Subcutaneous abdominal adipose tissue (tissue), 5 donors: ENCODE results near the gene ABHD17C.

Source experiments
- H3K27ac ChIP-seq: one replicate; pipeline ENCODE4 v1.7.0; 2013; ENCODE audit warnings: low read depth, mild to moderate bottlenecking, inconsistent platforms, low read length, moderate library complexity
- H3K27me3 ChIP-seq, 5 donors: one replicate each; pipeline ENCODE4 v1.7.0; 2013; ENCODE audit warnings: low read length in 5 of 5, inconsistent platforms in 1 of 5; ENCODE audit not compliant: control insufficient read depth in 5 of 5, insufficient read depth in 4 of 5
- H3K36me3 ChIP-seq, 5 donors: one replicate each; pipeline ENCODE4 v1.7.0; 2013; ENCODE audit warnings: low read length in 5 of 5; ENCODE audit not compliant: control insufficient read depth in 5 of 5, insufficient read depth in 5 of 5
- H3K4me1 ChIP-seq, 5 donors: one replicate each; pipeline ENCODE4 v1.7.0; 2013; ENCODE audit warnings: low read length in 5 of 5, mild to moderate bottlenecking in 3 of 5, moderate library complexity in 1 of 5; ENCODE audit not compliant: control insufficient read depth in 5 of 5, insufficient read depth in 5 of 5
- H3K4me3 ChIP-seq, 5 donors: one replicate each; pipeline ENCODE4 v1.7.0; 2013; ENCODE audit warnings: low read length in 5 of 5, low read depth in 1 of 5
- H3K9ac ChIP-seq, 5 donors: one replicate each; pipeline ENCODE4 v1.7.0; 2013; ENCODE audit warnings: low read length in 5 of 5, mild to moderate bottlenecking in 4 of 5, moderate library complexity in 3 of 5
- H3K9me3 ChIP-seq, 5 donors: one replicate each; pipeline ENCODE4 v1.7.0; 2013; ENCODE audit warnings: low read length in 5 of 5; ENCODE audit not compliant: control insufficient read depth in 5 of 5
- donor health status: healthy.
- donor health status: healthy.
- donor health status: healthy.
- donor health status: healthy.
- donor health status: healthy.

ABHD17C gene

DNA sequence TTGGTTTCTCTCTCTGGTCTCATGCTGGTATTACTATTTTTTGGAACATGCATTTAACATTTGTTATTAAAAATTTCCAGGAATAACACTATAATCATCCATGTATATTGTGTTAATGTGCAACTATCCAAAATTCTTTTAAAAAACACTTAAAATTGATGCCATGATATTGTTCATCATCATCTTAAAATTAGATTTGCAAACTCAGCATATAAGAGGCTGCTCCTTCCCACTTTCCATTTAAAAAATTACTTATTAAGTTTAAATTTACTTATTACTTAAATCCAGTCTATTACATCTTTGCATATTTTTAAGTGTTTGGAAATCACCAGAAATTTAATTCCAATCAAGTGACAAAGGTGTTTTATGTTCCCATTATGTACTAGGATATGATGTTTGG is 5.8 kb upstream of the ABHD17C start:
- Histone ChIP-seq H3K4me3 (no peak overlapping the region), H3K27me3 (peaks cover 0 to 5% (median 0%) of the 10 kb centered on the region in 5 donors), H3K4me1 (peaks cover 0 to 28% (median 18%) of the 10 kb centered on the region in 5 donors), H3K9ac (no peak overlapping the region), H3K9me3 (no peaks in the 10 kb centered on the region), H3K36me3 (no peaks in the 10 kb centered on the region), H3K27ac (no peak overlapping the region)

DNA sequence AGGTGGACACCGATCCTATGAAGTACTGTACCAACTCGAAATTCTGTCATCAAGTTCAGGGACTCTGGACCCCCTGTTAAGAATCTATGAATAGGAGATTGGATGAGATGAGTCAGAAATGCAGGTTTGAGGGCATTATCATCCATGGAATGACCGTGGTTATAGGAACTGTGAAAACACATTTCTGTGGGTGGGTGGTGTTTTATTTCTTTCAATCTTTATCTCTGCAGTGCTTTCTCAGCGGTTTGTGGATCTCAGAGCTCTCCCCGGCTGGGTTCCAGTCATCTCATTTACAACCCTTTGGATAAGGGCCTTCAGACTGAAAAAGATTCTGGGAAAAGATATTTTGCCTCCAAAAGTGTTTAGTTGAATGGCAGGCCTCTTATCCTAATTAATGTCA is 5.4 kb upstream of the ABHD17C start:
- Histone ChIP-seq H3K4me1 (peaks cover 0 to 32% (median 22%) of the 10 kb centered on the region in 5 donors), H3K9me3 (no peaks in the 10 kb centered on the region), H3K4me3 (no peak overlapping the region), H3K27ac (no peak overlapping the region), H3K27me3 (peaks cover 0 to 5% (median 0%) of the 10 kb centered on the region in 5 donors), H3K36me3 (no peaks in the 10 kb centered on the region), H3K9ac (no peak overlapping the region)

DNA sequence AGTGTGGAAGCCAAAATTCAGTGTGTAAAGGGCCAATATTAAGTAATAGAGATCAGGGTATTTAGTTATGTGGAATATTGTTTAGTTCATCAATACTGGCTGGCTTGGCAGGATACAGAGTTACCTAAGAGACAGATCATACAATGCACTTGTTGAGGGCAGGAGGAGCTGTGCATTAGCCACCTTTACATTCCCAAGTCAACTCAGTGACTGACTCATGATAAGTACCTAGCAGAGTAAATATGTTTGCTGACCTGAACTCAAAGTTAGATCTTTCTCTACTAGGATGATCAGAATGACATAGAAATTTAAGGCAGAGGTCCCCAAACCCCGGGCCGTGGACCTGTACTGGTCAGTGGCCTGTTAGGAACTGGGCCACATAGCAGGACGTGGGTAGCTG is 3.5 kb upstream of the ABHD17C start:
- Histone ChIP-seq H3K4me1 (peaks cover 2 to 42% (median 33%) of the 10 kb centered on the region in 5 donors), H3K27ac (peak overlapping the region; percentile 49), H3K36me3 (no peaks in the 10 kb centered on the region), H3K9ac (no peak overlapping the region), H3K4me3 (no peak overlapping the region), H3K27me3 (no peaks in the 10 kb centered on the region), H3K9me3 (no peaks in the 10 kb centered on the region)

DNA sequence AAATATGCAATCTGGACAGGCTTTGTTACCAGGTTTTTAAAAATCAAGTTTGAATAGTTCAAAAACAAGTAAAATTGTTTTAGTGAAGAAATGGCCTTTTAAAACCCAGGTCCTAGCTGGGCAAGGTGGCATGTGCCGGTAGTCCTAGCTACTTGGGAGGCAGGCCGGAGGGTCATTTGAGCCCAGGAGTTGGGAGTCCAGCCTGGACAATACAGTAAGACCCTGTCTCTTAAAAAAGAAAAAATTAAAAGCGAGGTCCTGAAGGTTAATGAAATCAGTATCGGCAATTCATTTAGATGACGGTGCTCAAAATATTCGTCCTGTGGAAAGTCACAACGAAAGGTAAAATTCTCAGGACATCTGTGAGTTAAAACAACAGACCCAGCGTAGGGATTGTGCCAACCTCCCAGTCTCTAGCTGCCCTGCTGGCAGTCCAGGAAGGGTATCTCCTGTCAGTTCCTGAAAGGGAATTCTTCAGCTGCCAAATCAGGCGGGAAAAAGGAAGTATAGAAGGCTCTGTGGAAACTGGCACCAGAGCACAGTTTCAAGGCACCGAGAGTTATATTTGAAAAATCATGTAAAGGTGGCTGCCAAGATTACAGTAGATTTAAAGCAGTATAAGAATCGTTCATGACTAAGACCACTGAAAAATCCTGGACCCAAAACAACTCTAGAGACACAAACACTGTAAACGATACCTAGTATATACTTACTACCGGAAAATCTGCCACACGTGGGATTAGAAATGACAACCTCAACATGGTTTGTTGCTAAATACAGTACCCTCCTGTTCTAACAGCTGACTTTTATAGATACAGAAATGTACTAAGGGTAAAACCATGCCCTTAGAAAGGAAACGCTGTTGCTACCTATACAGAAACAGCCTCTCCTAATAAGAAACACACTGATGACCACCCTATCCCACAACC is 1.2 kb upstream of the ABHD17C start:
- H3K4me1 ChIP-seq: peaks cover 3 to 48% (median 38%) of the 10 kb centered on the region in 5 donors
- no peaks in the 10 kb centered on the region for H3K9me3 ChIP-seq
- H3K9ac ChIP-seq: peak overlapping the region in 4 of 5 donors; percentile 39 to 82 (median 67)
- peak overlapping the region; percentile 71 to 85 (median 75) for H3K4me3 ChIP-seq
- no peaks in the 10 kb centered on the region for H3K27me3 ChIP-seq
- H3K27ac ChIP-seq: peak overlapping the region; percentile 45
- H3K36me3 ChIP-seq: no peaks in the 10 kb centered on the region

DNA sequence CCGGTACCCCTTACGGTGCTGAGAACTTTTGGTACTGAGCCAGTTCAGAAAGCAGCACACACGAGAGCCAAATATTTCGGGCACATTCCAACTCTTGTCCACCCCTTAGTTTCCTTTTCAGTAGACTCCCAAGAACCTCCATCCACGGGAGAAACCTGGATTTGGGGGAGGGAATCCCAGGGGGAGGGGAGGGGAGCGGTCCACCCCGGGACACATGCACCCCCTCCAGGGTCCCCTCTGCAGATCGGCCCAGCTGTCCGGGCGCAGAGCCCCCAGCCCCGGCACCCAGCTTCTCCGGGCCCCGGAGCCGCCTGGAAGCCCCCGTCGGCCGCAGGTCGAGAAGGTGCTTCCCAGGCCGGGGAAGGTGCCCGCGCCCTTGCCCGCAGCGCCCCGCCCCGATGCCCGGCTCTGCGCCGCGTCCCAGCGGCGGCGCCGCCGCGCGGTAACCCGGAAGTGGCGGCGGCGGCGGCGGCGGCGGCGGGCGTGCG is 455 bp upstream of the ABHD17C start:
- peak overlapping the region; percentile 45 for H3K27ac ChIP-seq
- no peaks in the 10 kb centered on the region for H3K27me3 ChIP-seq
- H3K4me3 ChIP-seq: peak overlapping the region; percentile 71 to 85 (median 75)
- H3K36me3 ChIP-seq: no peaks in the 10 kb centered on the region
- H3K9me3 ChIP-seq: no peaks in the 10 kb centered on the region
- peaks cover 3 to 48% (median 38%) of the 10 kb centered on the region in 5 donors for H3K4me1 ChIP-seq
- peak overlapping the region; percentile 39 to 82 (median 63) for H3K9ac ChIP-seq

DNA sequence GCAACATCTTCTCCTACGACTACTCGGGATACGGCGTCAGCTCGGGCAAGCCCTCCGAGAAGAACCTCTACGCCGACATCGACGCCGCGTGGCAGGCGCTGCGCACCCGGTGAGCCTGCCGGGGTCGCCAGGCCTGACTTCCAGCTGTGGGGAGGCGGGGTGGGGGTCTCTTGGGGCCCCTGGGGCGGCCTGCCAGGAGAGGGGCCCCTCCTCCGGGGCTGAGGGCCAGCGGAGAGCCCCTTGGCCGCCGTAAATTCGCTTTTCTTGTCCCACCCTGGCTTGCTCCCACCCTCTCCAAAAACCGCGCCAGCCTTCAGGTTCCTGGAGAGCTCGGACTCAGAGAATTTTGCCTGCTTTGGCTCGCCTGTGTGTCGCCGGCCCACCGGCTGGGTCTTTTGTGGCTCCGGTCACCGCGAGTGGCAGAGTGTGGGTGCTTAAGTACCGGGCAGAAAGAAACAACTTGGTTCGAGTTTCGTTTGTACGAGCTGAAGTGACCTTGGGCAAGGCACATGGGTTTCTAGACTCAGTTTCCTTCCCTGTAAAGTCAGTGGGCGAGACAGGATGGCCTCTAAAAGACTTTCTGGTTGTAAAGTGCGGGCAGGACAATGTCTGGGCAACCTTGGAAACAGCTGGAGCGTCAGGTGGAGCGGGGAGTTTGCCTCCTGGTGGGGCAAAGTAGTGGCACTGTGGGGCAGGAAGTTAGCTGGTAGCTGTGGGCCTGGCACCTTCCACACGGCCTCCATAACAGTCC is 976 bp downstream of the ABHD17C start:
- Histone ChIP-seq H3K27me3 (no peaks in the 10 kb centered on the region), H3K9ac (peak overlapping the region in 4 of 5 donors; percentile 35 to 68 (median 58)), H3K9me3 (no peaks in the 10 kb centered on the region), H3K4me3 (peak overlapping the region; percentile 76 to 88 (median 79)), H3K36me3 (no peaks in the 10 kb centered on the region), H3K27ac (no peak overlapping the region), H3K4me1 (peaks cover 3 to 42% (median 37%) of the 10 kb centered on the region in 5 donors)

DNA sequence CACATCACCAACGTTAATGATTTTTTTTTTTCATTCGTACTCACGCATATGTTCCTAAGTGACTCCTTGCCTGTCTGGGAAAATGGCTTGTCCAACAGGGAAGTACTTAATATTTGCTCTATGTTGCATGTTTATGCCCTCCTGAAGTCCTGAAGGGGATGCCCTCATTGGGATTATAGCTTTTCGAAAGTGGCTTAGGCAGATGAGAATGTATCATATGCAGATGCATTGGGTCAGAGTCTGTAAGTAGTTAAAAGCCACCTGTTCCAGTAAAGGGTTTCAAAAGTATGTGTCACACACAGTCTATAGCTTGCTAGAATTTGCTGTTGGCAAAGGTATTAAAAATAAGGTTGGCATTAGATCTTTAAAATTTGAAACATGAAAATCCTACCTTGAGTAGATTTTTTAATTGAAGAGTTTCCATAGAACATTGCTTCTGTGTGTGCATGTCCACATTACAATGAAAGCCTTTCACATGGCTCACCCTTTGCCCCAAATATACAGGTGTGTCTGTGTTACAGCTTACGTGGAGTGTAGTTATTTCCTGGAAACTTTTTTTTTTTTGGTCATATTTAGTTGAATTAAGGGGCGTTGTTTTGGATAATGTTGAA is 2.1 kb downstream of the ABHD17C start:
- Histone ChIP-seq H3K9ac (no peak overlapping the region), H3K4me1 (peaks cover 3 to 31% (median 26%) of the 10 kb centered on the region in 5 donors), H3K4me3 (peak overlapping the region in 1 of 5 donors; percentile 88), H3K9me3 (no peaks in the 10 kb centered on the region), H3K27me3 (no peaks in the 10 kb centered on the region), H3K27ac (no peak overlapping the region), H3K36me3 (no peaks in the 10 kb centered on the region)

DNA sequence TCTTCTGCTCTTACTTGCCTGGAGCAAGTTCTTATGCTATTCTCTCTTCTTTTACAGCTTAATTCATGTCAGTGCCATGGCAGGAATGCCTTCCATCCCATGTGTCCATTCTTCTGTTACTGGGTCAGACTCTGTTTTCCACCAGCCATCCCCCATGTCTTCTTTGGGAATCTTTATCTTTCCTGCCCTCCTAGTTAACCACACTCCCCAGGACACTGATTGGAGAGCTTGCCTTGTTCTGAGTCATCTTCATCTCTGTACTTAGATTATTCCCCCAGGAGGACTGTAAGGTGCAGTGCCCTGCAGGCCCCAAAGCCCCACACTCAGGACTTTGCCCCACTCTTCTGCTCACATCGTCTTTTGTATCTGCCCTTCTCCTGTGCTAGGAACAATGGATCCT is 3.6 kb downstream of the ABHD17C start:
- H3K4me3 ChIP-seq: no peak overlapping the region
- H3K27me3 ChIP-seq: no peaks in the 10 kb centered on the region
- peaks cover 3 to 32% (median 26%) of the 10 kb centered on the region in 5 donors for H3K4me1 ChIP-seq
- no peak overlapping the region for H3K27ac ChIP-seq
- H3K9ac ChIP-seq: no peak overlapping the region
- no peaks in the 10 kb centered on the region for H3K36me3 ChIP-seq
- no peaks in the 10 kb centered on the region for H3K9me3 ChIP-seq

DNA sequence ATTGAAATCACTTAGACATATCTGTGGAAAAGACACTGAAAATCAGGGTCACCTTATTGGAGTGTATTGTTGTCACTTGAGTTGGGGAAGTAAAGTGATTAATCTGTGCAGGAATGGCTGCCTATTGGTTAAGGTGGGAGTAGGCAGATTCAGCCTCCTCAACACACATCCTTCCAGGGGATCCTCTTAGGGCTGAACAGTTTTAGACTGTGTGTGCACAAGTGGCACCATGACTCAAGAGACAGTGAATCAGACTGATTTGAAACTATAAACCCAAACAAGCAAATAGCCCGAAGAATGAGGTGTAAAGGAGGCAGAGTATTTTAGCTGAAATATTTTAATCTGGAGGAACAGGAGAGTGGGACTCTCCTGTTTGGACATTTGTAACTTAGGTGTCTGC is 4.9 kb downstream of the ABHD17C start:
- peaks cover 3 to 22% (median 16%) of the 10 kb centered on the region in 5 donors for H3K4me1 ChIP-seq

More for the DNA sequence above, 4.9 kb downstream of the ABHD17C start:
- no peaks in the 10 kb centered on the region for H3K9me3 ChIP-seq
- H3K27me3 ChIP-seq: no peaks in the 10 kb centered on the region
- H3K36me3 ChIP-seq: no peaks in the 10 kb centered on the region
- H3K4me3 ChIP-seq: no peak overlapping the region
- H3K9ac ChIP-seq: no peak overlapping the region
- no peak overlapping the region for H3K27ac ChIP-seq
